GM12891 (cell line): Measurements from ENCODE around the gene ZBTB21.
A peak's percentile ranks its signal among the peaks of the same experiment; 100 is the strongest.
"Not testable (repeated sequence)": the region's sequence is repeated elsewhere in the genome, so short reads cannot be mapped to it uniquely, and the experiment has no call there.

ENCODE experiments used
- DNase-seq: peaks from one replicate; pipeline ENCODE4 v3.0.0; 2011; ENCODE audit warnings: low spot score; ENCODE audit not compliant: insufficient read length
- FAIRE-seq: peaks from 2 replicates; lab custom pipeline; 2011; peaks lifted over from hg19 to GRCh38; lab: Jason Lieb, UNC
- PAX5 ChIP-seq: IDR thresholded peaks from 2 replicates; pipeline ENCODE4 v1.6.1; 2011; ENCODE audit warnings: low read length, moderate library complexity, mild to moderate bottlenecking; ENCODE audit not compliant: insufficient read depth, severe bottlenecking
- POLR2A ChIP-seq: IDR thresholded peaks from 2 replicates; pipeline ENCODE4 v1.6.1; 2011; ENCODE audit warnings: low read depth, low read length, control low read depth
- POLR2AphosphoS5 ChIP-seq: IDR thresholded peaks from 2 replicates; pipeline ENCODE4 v1.6.1; 2011; ENCODE audit warnings: low read depth, low read length, control low read depth
- POU2F2 ChIP-seq: IDR thresholded peaks from 2 replicates; pipeline ENCODE4 v1.6.1; 2011; ENCODE audit warnings: low read depth, mild to moderate bottlenecking, control low read depth, low read length, moderate library complexity
- SPI1 ChIP-seq: IDR thresholded peaks from 2 replicates; pipeline ENCODE4 v1.6.1; 2011; ENCODE audit warnings: low read depth, low read length, control low read depth
- TAF1 ChIP-seq: IDR thresholded peaks from 2 replicates; pipeline ENCODE4 v1.6.1; 2011; ENCODE audit warnings: low read depth, low read length, control low read depth

Gene ZBTB21

GRCh38 chr21:41964171-41964570 lies 46.0 kb downstream of the ZBTB21 start:
- FAIRE-seq: no peak
- no peak for DNase-seq
- TF ChIP-seq TAF1: no peak
- no peak for TF ChIP-seq SPI1

- FAIRE-seq (no peak), DNase-seq (no peak)
- TF ChIP-seq SPI1: no peak
- TF ChIP-seq PAX5: no peak
- TF ChIP-seq POLR2AphosphoS5: no peak
- no peak for TF ChIP-seq POLR2A
- no peak for TF ChIP-seq TAF1
- TF ChIP-seq POU2F2: no peak
Observed at GRCh38 chr21:41962425-41962966, 47.7 kb downstream of the ZBTB21 start.

- DNase-seq (no peak), FAIRE-seq (no peak)
- TF ChIP-seq POLR2A (no peak), POU2F2 (0 out of 2 replicates have a peak, but pooled peaks have one; percentile 40)
Observed at GRCh38 chr21:41961753-41962152, 48.4 kb downstream of the ZBTB21 start.

- FAIRE-seq (peak; percentile 13), DNase-seq (no peak)
- TF ChIP-seq PAX5: no peak
- no peak for TF ChIP-seq POLR2AphosphoS5
- TF ChIP-seq SPI1: no peak
- TF ChIP-seq POU2F2: no peak
- TF ChIP-seq POLR2A: no peak
- TF ChIP-seq TAF1: no peak
Observed at GRCh38 chr21:41961282-41961701, 48.9 kb downstream of the ZBTB21 start.

GRCh38 chr21:41960386-41960785 lies 49.8 kb downstream of the ZBTB21 start:
- no peak for DNase-seq
- FAIRE-seq: no peak
- TF ChIP-seq POLR2AphosphoS5: no peak
- no peak for TF ChIP-seq POU2F2
- TF ChIP-seq SPI1: no peak
- TF ChIP-seq TAF1: no peak
- no peak for TF ChIP-seq POLR2A
- TF ChIP-seq PAX5: no peak

GRCh38 chr21:41959697-41960096 lies 50.5 kb downstream of the ZBTB21 start:
- DNase-seq, FAIRE-seq: not testable (repeated sequence)

GRCh38 chr21:41958886-41959563 lies 51.1 kb downstream of the ZBTB21 start:
- FAIRE-seq (no peak), DNase-seq (no peak)
- no peak for TF ChIP-seq SPI1
- TF ChIP-seq POU2F2: no peak
- TF ChIP-seq POLR2A: no peak
- TF ChIP-seq POLR2AphosphoS5: no peak
- no peak for TF ChIP-seq TAF1
- TF ChIP-seq PAX5: no peak

- TF ChIP-seq SPI1 (no peak), POU2F2 (no peak), POLR2A (no peak), PAX5 (no peak), TAF1 (no peak), POLR2AphosphoS5 (no peak)
- DNase-seq (no peak), FAIRE-seq (no peak)
Observed at GRCh38 chr21:41957991-41958766, 52.0 kb downstream of the ZBTB21 start.

GRCh38 chr21:41956926-41957729 lies 53.0 kb downstream of the ZBTB21 start:
- DNase-seq (no peak), FAIRE-seq (peak; percentile 41)
- TF ChIP-seq POLR2A: no peak

GRCh38 chr21:41955516-41955915 lies 54.6 kb downstream of the ZBTB21 start:
- DNase-seq: no peak
- TF ChIP-seq TAF1 (no peak), SPI1 (no peak), POU2F2 (no peak), POLR2AphosphoS5 (no peak), PAX5 (no peak), POLR2A (no peak)
- FAIRE-seq: no peak
